ENCODE results near the gene AMOTL2. TPM values are rescaled to one million over a fixed set of nuclear protein-coding genes. Genes with fewer than 3 reads are reported as not detected.

Gene AMOTL2
- total RNA-seq, 1 donor from 2014 or later = not detected

DNA sequence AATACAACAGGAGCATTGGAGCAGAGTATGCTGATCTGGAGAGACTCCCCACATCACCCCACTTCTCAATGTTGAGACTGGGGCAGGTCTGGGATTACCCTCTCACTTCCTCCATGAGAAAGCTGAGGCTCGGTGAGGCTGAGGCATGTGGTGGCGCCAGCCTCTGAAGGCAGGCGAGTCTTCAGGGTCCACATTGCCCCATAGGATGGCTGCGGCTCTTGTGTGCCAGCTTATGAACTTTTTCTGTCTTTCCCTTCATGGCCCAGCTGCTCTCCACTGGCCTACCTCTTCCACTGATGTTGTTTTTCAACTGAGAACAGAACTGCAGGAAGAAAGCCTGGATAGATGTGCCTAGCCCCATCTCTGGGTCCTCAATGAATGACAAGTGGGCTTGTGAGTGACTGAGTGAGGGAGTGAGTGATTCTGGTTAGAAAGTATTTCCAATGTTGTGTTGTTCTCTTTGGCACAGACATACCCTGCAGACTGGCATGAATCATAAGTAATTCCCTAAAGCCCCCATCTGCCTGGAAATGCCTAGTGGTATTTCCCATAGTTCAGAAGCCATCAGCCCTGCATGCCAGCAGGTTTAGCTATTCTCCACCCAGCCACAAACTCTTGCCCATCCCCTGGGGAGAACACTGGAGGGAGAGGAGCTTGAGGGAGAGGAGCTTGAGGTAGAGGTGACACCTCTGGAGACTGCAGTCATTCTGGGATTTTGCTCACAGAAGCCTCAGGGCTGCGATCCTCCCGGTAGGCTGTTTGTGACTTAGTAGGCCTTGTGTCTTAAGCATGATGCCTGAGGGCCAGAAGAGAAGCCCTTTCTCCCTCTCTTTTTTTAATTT is 56.9 kb downstream of the AMOTL2 start:
- ChIA-PET CTCF (no interaction called here), POLR2A (no interaction called here)
- TF ChIP-seq, protein P1, sequence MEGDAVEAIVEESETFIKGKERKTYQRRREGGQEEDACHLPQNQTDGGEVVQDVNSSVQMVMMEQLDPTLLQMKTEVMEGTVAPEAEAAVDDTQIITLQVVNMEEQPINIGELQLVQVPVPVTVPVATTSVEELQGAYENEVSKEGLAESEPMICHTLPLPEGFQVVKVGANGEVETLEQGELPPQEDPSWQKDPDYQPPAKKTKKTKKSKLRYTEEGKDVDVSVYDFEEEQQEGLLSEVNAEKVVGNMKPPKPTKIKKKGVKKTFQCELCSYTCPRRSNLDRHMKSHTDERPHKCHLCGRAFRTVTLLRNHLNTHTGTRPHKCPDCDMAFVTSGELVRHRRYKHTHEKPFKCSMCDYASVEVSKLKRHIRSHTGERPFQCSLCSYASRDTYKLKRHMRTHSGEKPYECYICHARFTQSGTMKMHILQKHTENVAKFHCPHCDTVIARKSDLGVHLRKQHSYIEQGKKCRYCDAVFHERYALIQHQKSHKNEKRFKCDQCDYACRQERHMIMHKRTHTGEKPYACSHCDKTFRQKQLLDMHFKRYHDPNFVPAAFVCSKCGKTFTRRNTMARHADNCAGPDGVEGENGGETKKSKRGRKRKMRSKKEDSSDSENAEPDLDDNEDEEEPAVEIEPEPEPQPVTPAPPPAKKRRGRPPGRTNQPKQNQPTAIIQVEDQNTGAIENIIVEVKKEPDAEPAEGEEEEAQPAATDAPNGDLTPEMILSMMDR (IDR thresholded peaks at IDR 0.05) = no peak
- Mint-ChIP-seq H3K4me3 (no peak overlapping the region), H3K27ac (no peak overlapping the region), H3K9me3 (no peaks in the 10 kb centered on the region), H3K36me3 (ENCODE audit: low read depth) (no peaks in the 10 kb centered on the region), H3K4me1 (peaks cover 2% of the 10 kb centered on the region), H3K27me3 (peaks cover 25% of the 10 kb centered on the region)
- DNase-seq = no peak
- intact Hi-C loops (cut with micrococcal nuclease) = no loop called here
- ATAC-seq (ENCODE audit: low read depth) = no peak

DNA sequence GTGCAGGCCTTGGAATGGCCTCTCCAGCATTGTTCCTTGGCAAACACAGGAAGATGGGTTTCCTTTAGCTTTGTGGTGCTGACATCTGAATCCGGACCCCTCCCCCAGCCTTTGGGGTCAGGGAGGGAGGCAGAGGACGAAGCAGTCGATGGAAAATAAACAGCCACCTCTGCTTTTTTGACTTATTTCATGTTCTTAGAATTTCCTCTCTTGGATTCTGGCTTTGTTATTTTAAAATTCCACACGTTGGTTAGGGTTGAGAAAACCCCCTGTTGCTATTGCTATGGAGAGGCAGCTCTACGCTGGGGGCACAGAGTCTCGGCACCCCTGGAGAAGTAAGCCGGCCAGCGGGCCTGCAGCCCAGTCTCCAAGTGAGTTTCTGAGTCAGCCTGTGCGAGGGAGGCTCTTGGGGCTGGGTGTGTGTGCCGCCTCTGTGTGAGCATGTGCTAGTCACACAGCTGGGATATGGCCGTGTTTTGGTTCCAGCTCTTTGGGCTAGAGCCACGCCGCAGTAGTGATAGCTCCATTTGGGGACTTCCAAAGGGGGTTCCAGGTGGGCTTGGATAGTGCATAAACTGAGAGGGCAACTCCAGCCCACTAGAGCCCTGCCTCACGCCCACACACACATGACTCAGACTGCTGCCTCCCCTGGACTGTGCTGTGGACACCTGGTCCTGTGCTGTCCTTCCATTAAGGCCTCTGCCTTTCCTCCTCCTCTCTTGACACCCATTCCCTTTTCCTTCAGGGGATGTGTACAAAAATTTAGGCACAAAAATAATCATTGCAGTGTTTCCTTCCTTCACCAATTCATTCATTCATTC is 58.8 kb downstream of the AMOTL2 start:
- TF ChIP-seq, protein P1 (IDR thresholded peaks at IDR 0.05) = no peak
- H3K9me3 Mint-ChIP-seq = no peaks in the 10 kb centered on the region
- DNase-seq (no peak), ATAC-seq (ENCODE audit: low read depth) (no peak)
- peaks cover 30% of the 10 kb centered on the region for H3K27me3 Mint-ChIP-seq
- H3K36me3 Mint-ChIP-seq (ENCODE audit: low read depth) = no peaks in the 10 kb centered on the region
- CTCF ChIA-PET = interaction anchor here (0.7 kb wide), 1 partner anchor 158 kb away, joined by 3 read pairs; no protein-coding TSS in a partner anchor
- no peak overlapping the region for H3K4me3 Mint-ChIP-seq
- intact Hi-C loops (cut with micrococcal nuclease) = no loop called here
- POLR2A ChIA-PET = no interaction called here
- peaks cover 2% of the 10 kb centered on the region for H3K4me1 Mint-ChIP-seq
- no peak overlapping the region for H3K27ac Mint-ChIP-seq

- TF ChIP-seq, protein P1 (IDR thresholded peaks at IDR 0.05) = no peak
- Mint-ChIP-seq H3K4me1 (peaks cover 2% of the 10 kb centered on the region), H3K4me3 (no peak overlapping the region), H3K36me3 (ENCODE audit: low read depth) (no peaks in the 10 kb centered on the region), H3K27ac (no peak overlapping the region), H3K27me3 (peaks cover 30% of the 10 kb centered on the region), H3K9me3 (no peaks in the 10 kb centered on the region)
- POLR2A ChIA-PET = interaction anchor here (0.6 kb wide), 1 partner anchor 92 kb away, joined by 3 read pairs; no protein-coding TSS in a partner anchor
- ATAC-seq (ENCODE audit: low read depth) (no peak), DNase-seq (no peak)
- CTCF ChIA-PET = interaction anchor here (0.7 kb wide), 1 partner anchor 159 kb away, joined by 3 read pairs; no protein-coding TSS in a partner anchor
- intact Hi-C loops (cut with micrococcal nuclease) = no loop called here
Measured at GRCh38 chr3:134314588-134315285, 59.5 kb downstream of the AMOTL2 start.

GRCh38 chr3:134313847-134314587 is 60.2 kb downstream of the AMOTL2 start:
- no peaks in the 10 kb centered on the region for H3K36me3 Mint-ChIP-seq (ENCODE audit: low read depth)
- H3K9me3 Mint-ChIP-seq = no peaks in the 10 kb centered on the region
- ATAC-seq (ENCODE audit: low read depth) (no peak), DNase-seq (no peak)
- no peak overlapping the region for H3K27ac Mint-ChIP-seq
- ChIA-PET POLR2A (interaction anchor here (0.6 kb wide), 1 partner anchor 91 kb away, joined by 3 read pairs; no protein-coding TSS in a partner anchor), CTCF (no interaction called here)
- TF ChIP-seq, protein P1 (IDR thresholded peaks at IDR 0.05) = no peak
- peaks cover 2% of the 10 kb centered on the region for H3K4me1 Mint-ChIP-seq
- no peak overlapping the region for H3K4me3 Mint-ChIP-seq
- intact Hi-C loops (cut with micrococcal nuclease) = no loop called here
- H3K27me3 Mint-ChIP-seq = peaks cover 30% of the 10 kb centered on the region
